GM20000 (cell line): ENCODE data around the gene PLOD1.

ENCODE experiments used
- DNase-seq: peaks from one replicate; pipeline ENCODE4 v3.0.0; 2012; ENCODE audit warnings: low spot score
- TF ChIP-seq, protein P1 (sequence below): IDR thresholded peaks from 2 replicates; pipeline ENCODE4 v1.5.1; 2012; ENCODE audit warnings: mild to moderate bottlenecking, control low read depth; ENCODE audit errors: extremely low read depth, missing control alignments

PLOD1 gene

DNA sequence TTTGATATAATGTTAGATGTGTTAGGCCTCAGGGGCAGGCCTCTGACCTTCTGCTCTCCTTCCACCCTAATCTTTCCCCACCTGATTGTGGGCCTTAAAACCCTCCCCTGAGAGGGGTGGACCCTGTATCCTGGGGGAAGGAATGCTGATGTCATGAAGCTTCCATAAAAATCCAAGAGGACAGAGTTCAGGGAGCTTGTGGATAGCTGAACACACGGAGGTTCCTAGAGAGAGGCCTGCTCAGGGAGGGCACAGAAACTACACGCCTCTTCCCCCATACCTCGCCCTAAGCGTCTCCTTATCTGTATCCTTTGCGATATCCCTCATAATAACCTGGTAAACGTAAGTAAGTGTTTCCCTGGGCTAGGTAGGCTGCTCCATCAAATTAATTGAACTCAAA lies 50.1 kb downstream of the PLOD1 start:
- no peak for DNase-seq
- TF ChIP-seq, protein P1, sequence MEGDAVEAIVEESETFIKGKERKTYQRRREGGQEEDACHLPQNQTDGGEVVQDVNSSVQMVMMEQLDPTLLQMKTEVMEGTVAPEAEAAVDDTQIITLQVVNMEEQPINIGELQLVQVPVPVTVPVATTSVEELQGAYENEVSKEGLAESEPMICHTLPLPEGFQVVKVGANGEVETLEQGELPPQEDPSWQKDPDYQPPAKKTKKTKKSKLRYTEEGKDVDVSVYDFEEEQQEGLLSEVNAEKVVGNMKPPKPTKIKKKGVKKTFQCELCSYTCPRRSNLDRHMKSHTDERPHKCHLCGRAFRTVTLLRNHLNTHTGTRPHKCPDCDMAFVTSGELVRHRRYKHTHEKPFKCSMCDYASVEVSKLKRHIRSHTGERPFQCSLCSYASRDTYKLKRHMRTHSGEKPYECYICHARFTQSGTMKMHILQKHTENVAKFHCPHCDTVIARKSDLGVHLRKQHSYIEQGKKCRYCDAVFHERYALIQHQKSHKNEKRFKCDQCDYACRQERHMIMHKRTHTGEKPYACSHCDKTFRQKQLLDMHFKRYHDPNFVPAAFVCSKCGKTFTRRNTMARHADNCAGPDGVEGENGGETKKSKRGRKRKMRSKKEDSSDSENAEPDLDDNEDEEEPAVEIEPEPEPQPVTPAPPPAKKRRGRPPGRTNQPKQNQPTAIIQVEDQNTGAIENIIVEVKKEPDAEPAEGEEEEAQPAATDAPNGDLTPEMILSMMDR = no peak

DNA sequence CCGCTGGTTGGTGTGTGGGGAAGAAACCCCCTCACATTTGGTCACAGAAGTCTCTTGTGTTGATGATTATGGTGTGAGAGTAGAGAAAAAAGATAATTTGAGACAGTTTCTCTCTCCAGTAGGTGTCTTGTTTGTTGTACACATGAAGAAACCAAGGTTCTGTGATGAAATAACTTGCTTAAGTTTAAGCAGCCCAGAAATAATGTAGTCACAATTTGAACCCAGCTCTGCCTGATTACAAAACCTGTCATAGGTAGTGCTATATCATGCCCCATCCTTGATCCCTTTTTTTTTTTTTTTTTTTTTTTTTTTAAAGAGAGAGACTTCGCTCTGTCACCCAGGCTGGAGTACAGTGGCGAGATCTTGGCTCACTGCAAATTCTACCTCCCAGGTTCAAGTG lies 50.7 kb downstream of the PLOD1 start:
- TF ChIP-seq, protein P1 = no peak
- no peak for DNase-seq

GRCh38 chr1:11985851-11986250 lies 51.3 kb downstream of the PLOD1 start:
- DNase-seq = no peak

DNA sequence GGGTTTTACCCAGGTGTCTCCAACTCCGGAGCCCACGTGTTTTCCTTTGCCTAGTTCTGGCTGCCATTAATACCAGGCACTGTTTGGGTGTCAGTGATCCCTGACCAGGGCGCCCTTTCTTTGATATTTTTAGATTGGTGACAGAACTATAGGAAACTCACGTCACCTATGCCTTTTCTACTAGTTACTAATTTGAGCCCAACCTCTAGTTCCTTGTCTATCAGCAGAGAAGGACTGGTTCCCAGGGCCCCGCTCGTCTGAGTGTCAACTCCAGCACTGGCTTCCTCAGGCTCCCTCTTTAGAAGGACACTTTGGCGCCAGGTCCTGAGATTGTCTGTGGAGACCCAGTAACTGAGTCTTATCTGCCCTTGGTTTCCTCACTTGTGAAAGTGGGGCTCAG lies 55.2 kb downstream of the PLOD1 start:
- TF ChIP-seq, protein P1 = no peak
- DNase-seq = no peak

More at GRCh38 chr1:11985851-11986250, 51.3 kb downstream of the PLOD1 start:
- TF ChIP-seq, protein P1 = no peak

- TF ChIP-seq, protein P1 = no peak
- DNase-seq = no peak
These were observed 56.0 kb downstream of the PLOD1 start for GRCh38 chr1:11990303-11991032.

DNA sequence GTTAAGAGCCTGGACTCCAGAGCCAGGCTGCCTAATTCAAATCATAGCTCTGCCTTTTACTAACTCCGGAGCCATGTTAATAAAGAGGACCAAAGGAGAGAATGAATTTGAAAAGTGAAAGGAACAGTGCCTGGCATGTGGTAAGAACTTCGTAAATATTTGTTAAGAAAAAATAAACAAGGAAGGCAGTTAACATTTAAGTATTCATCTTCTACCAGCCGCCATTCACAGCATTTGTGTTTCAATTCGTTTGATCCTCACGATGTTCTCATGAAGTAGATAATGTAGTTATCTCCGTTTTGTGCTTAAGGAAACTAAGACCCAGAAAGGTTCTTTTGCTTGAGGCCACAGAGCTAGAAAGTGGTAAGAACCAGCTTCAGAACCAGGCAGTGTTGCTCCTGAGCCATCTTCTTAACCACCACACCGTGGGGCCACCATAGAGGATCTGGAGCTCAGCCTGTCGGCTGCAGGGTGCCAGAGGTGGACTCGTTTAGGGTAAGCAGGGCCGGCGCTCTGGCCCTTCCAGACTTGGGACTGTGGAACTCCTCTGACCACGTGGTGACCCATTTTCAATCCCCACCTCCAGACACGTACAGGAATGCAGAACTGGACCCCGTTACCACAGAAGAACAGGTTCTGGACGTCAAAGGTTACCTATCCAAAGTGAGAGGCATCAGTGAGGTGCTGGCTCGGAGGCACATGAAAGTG lies 57.6 kb downstream of the PLOD1 start:
- DNase-seq = no peak
- TF ChIP-seq, protein P1 = no peak

GRCh38 chr1:11997081-11997850 lies 62.7 kb downstream of the PLOD1 start:
- DNase-seq = no peak
- TF ChIP-seq, protein P1 = no peak
